GM18909 (cell line): Measurements from ENCODE around the gene CA10.

Source experiments
- ATAC-seq: cut with Tn5 transposase; IDR thresholded peaks from one replicate; pipeline ENCODE4 v1.9.1; 2021; ENCODE audit warnings: mild to moderate bottlenecking; ENCODE audit not compliant: unreplicated experiment, poor library complexity

The CA10 gene

GRCh38 chr17:51706093-51706492 lies 452.4 kb downstream of the CA10 start:
- ATAC-seq, result no peak

GRCh38 chr17:51703361-51704341 lies 454.9 kb downstream of the CA10 start:
- no peak for ATAC-seq

- ATAC-seq, result no peak
Measured at GRCh38 chr17:51702963-51703360, 455.6 kb downstream of the CA10 start.

GRCh38 chr17:51701501-51701900 lies 457.0 kb downstream of the CA10 start:
- ATAC-seq, result no peak

GRCh38 chr17:51700011-51700760 lies 458.3 kb downstream of the CA10 start:
- no peak for ATAC-seq

- no peak for ATAC-seq
Measured at GRCh38 chr17:51699303-51699702, 459.2 kb downstream of the CA10 start.

- no peak for ATAC-seq
Measured at GRCh38 chr17:51692917-51693316, 465.6 kb downstream of the CA10 start.

- no peak for ATAC-seq
Measured at GRCh38 chr17:51687887-51688286, 470.6 kb downstream of the CA10 start.

GRCh38 chr17:51685287-51685909 lies 473.1 kb downstream of the CA10 start:
- ATAC-seq, result no peak

- no peak for ATAC-seq
Measured at GRCh38 chr17:51684214-51684613, 474.3 kb downstream of the CA10 start.

- ATAC-seq, result no peak
Measured at GRCh38 chr17:51683291-51683690, 475.2 kb downstream of the CA10 start.

GRCh38 chr17:51682115-51682514 lies 476.4 kb downstream of the CA10 start:
- no peak for ATAC-seq

- no peak for ATAC-seq
Measured at GRCh38 chr17:51677875-51678274, 480.6 kb downstream of the CA10 start.

GRCh38 chr17:51676691-51677487 lies 481.6 kb downstream of the CA10 start:
- ATAC-seq, result no peak

- no peak for ATAC-seq
Measured at GRCh38 chr17:51674579-51675255, 483.8 kb downstream of the CA10 start.

- no peak for ATAC-seq
Measured at GRCh38 chr17:51673070-51673469, 485.4 kb downstream of the CA10 start.

GRCh38 chr17:51672065-51672464 lies 486.4 kb downstream of the CA10 start:
- no peak for ATAC-seq

- no peak for ATAC-seq
Measured at GRCh38 chr17:51670899-51671298, 487.6 kb downstream of the CA10 start.

GRCh38 chr17:51668963-51669246 lies 489.6 kb downstream of the CA10 start:
- no peak for ATAC-seq
